Progenitor cell of endocrine pancreas (in vitro differentiated cells): Measurements from ENCODE around the gene RABGAP1L. TPM values are rescaled to one million over a fixed set of nuclear protein-coding genes. Genes with fewer than 3 reads are reported as not detected.
"Not testable (repeated sequence)": the region's sequence is repeated elsewhere in the genome, so short reads cannot be mapped to it uniquely, and the experiment has no call there.

Source experiments
- DNase-seq: peaks from one replicate; pipeline ENCODE4 v3.0.0; 2021; ENCODE audit warnings: low spot score; ENCODE audit not compliant: unreplicated experiment
- H3K27ac Mint-ChIP-seq: 2 replicates; pipeline ENCODE4 v1.8.0; 2021; ENCODE audit warnings: mild to moderate bottlenecking, moderate library complexity, mixed read lengths
- H3K27me3 Mint-ChIP-seq: 2 replicates; pipeline ENCODE4 v1.8.0; 2021; ENCODE audit warnings: mixed read lengths
- H3K36me3 Mint-ChIP-seq: 2 replicates; pipeline ENCODE4 v1.8.0; 2022; ENCODE audit warnings: mixed read lengths; ENCODE audit not compliant: insufficient read depth
- H3K4me1 Mint-ChIP-seq: 2 replicates; pipeline ENCODE4 v1.8.0; 2021; ENCODE audit warnings: low read depth, mixed read lengths
- H3K4me3 Mint-ChIP-seq: 2 replicates; pipeline ENCODE4 v1.8.0; 2021; ENCODE audit warnings: low read depth, mild to moderate bottlenecking, moderate library complexity, mixed read lengths
- H3K9me3 Mint-ChIP-seq: 2 replicates; pipeline ENCODE4 v1.8.0; 2021; ENCODE audit warnings: low read depth, mixed read lengths
- total RNA-seq: library from RNA; stranded (reverse); gene quantifications from 2 replicates; pipeline ENCODE4 v1.2.1, GENCODE V29; 2021
- TF ChIP-seq, protein P1 (sequence below): fragments of 200-600 bp; sonication (generic); IDR thresholded peaks from one replicate; pipeline ENCODE4 v1.5.0; 2021; ENCODE audit warnings: antibody characterized with exemption, mild to moderate bottlenecking; ENCODE audit not compliant: unreplicated experiment

RABGAP1L gene
- total RNA-seq, 1 donor from 2014 or later = 55.2 TPM

- no peaks in the 10 kb centered on the region for H3K27me3 Mint-ChIP-seq
- no peaks in the 10 kb centered on the region for H3K36me3 Mint-ChIP-seq
- no peak overlapping the region for H3K27ac Mint-ChIP-seq
- no peak for DNase-seq
- TF ChIP-seq, protein P1, sequence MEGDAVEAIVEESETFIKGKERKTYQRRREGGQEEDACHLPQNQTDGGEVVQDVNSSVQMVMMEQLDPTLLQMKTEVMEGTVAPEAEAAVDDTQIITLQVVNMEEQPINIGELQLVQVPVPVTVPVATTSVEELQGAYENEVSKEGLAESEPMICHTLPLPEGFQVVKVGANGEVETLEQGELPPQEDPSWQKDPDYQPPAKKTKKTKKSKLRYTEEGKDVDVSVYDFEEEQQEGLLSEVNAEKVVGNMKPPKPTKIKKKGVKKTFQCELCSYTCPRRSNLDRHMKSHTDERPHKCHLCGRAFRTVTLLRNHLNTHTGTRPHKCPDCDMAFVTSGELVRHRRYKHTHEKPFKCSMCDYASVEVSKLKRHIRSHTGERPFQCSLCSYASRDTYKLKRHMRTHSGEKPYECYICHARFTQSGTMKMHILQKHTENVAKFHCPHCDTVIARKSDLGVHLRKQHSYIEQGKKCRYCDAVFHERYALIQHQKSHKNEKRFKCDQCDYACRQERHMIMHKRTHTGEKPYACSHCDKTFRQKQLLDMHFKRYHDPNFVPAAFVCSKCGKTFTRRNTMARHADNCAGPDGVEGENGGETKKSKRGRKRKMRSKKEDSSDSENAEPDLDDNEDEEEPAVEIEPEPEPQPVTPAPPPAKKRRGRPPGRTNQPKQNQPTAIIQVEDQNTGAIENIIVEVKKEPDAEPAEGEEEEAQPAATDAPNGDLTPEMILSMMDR = no peak
- H3K9me3 Mint-ChIP-seq = peaks cover 17% of the 10 kb centered on the region
- no peak overlapping the region for H3K4me3 Mint-ChIP-seq
- no peaks in the 10 kb centered on the region for H3K4me1 Mint-ChIP-seq
Observed at GRCh38 chr1:174531751-174532150, 372.4 kb downstream of the RABGAP1L start.

DNA sequence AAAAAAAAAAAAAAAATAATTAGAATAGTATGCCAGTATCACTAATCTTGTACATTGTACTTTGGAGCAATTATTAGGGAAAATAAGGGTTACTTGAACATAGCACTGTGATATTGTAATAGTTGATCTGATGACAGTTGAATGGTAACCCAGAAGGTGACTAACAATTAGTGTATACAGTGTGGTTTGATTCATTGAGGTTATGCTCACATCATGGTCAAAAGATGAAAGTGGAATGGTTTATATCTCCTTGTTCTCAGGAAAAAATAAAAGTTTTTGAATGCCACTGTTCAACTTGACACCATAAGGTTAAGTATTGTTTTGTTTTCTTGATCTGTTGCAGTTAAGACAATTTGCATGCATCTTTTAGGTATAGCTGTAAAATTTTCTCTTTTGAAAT is 375.5 kb downstream of the RABGAP1L start:
- Mint-ChIP-seq H3K4me1 (no peaks in the 10 kb centered on the region), H3K27ac (no peak overlapping the region), H3K27me3 (no peaks in the 10 kb centered on the region), H3K9me3 (peaks cover 17% of the 10 kb centered on the region), H3K36me3 (no peaks in the 10 kb centered on the region), H3K4me3 (no peak overlapping the region)
- TF ChIP-seq, protein P1 = no peak
- no peak for DNase-seq

GRCh38 chr1:174535207-174535606 is 375.9 kb downstream of the RABGAP1L start:
- no peak for DNase-seq
- no peaks in the 10 kb centered on the region for H3K36me3 Mint-ChIP-seq
- H3K4me3 Mint-ChIP-seq = no peak overlapping the region
- no peak overlapping the region for H3K27ac Mint-ChIP-seq
- H3K4me1 Mint-ChIP-seq = no peaks in the 10 kb centered on the region
- TF ChIP-seq, protein P1 = no peak
- H3K9me3 Mint-ChIP-seq = peaks cover 17% of the 10 kb centered on the region
- H3K27me3 Mint-ChIP-seq = no peaks in the 10 kb centered on the region

- H3K27ac Mint-ChIP-seq, DNase-seq, H3K4me3 Mint-ChIP-seq, H3K27me3 Mint-ChIP-seq, H3K4me1 Mint-ChIP-seq, H3K36me3 Mint-ChIP-seq: not testable (repeated sequence)
- peaks cover 26% of the 10 kb centered on the region for H3K9me3 Mint-ChIP-seq
Observed at GRCh38 chr1:174543421-174543820, 384.1 kb downstream of the RABGAP1L start.

- DNase-seq = no peak
- Mint-ChIP-seq H3K36me3 (peaks cover 2% of the 10 kb centered on the region), H3K4me1 (no peaks in the 10 kb centered on the region), H3K4me3 (no peak overlapping the region), H3K27me3 (no peaks in the 10 kb centered on the region), H3K27ac (no peak overlapping the region), H3K9me3 (peaks cover 3% of the 10 kb centered on the region)
- TF ChIP-seq, protein P1 = no peak
Observed at GRCh38 chr1:174550296-174550695, 391.0 kb downstream of the RABGAP1L start.

DNA sequence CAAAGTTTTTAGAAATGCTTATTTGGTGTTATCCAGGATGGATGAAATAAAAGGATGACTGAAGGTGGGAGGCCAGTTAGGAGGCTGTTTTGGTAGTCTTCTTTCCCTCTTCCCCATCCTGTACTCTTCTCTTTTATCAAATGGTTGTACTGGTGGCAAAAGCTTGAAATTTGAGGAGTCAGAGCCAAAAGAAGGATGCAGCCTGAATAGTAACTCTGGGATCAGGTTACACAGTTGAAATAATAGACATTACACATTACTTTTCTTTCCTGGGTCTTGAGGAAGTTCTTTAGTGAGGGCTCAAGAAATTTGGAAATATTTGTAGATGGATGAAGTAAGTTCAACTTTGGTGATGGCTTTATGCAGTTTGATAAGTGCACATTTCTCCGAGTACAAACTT is 397.1 kb downstream of the RABGAP1L start:
- no peak overlapping the region for H3K27ac Mint-ChIP-seq
- peaks cover 4% of the 10 kb centered on the region for H3K36me3 Mint-ChIP-seq
- peaks cover 8% of the 10 kb centered on the region for H3K9me3 Mint-ChIP-seq
- H3K27me3 Mint-ChIP-seq = no peaks in the 10 kb centered on the region
- no peaks in the 10 kb centered on the region for H3K4me1 Mint-ChIP-seq
- TF ChIP-seq, protein P1 = no peak
- DNase-seq = no peak
- H3K4me3 Mint-ChIP-seq = no peak overlapping the region
